ENCODE measurements around the gene CD164L2. TPM values are rescaled to one million over a fixed set of nuclear protein-coding genes. Genes with fewer than 3 reads are reported as not detected.

The CD164L2 gene
- total and polyA plus RNA-seq, 8 donors = 0.19 to 0.76 (median 0.57) TPM; not detected in 2

GRCh38 chr1:27379564-27380122 is 3.5 kb downstream of the CD164L2 start:
- DNase-seq = no peak
- no peak for FAIRE-seq
- intact Hi-C loops (cut with DNase I) = loop anchor here in 1 of 3 donors (10.0 kb wide), 1 partner anchor 45 kb away; no protein-coding TSS in a partner anchor

GRCh38 chr1:27377760-27378495 is 5.2 kb downstream of the CD164L2 start:
- no peak for FAIRE-seq
- intact Hi-C loops (cut with DNase I) = no loop called here
- Histone ChIP-seq H3K36me3 (no peaks in the 10 kb centered on the region), H3K4me3 (no peak overlapping the region), H3K4me1 (no peaks in the 10 kb centered on the region), H3K27ac (no peak overlapping the region), H3K27me3 (no peaks in the 10 kb centered on the region), H3K9me3 (no peaks in the 10 kb centered on the region)
- no peak for ATAC-seq
- 87 to 89% methylated on average over 12 of the region's 12 CpGs for WGBS, 2 donors
- DNase-seq = no peak
- no peak for TF ChIP-seq CTCF (IDR thresholded peaks at IDR 0.05)

More at GRCh38 chr1:27379564-27380122, 3.5 kb downstream of the CD164L2 start:
- no peak for ATAC-seq
- no peak for TF ChIP-seq CTCF (IDR thresholded peaks at IDR 0.05)
- H3K36me3 ChIP-seq = no peaks in the 10 kb centered on the region
- no peaks in the 10 kb centered on the region for H3K27me3 ChIP-seq
- WGBS, 2 donors = 79 to 81% methylated on average over 11 of the region's 11 CpGs
- H3K4me3 ChIP-seq = no peak overlapping the region
- no peaks in the 10 kb centered on the region for H3K4me1 ChIP-seq
- no peak overlapping the region for H3K27ac ChIP-seq
- H3K9me3 ChIP-seq = no peaks in the 10 kb centered on the region

GRCh38 chr1:27374362-27375086 is 8.6 kb downstream of the CD164L2 start, which contains the start of gene FCN3:
Gene FCN3 (minus strand): TSS chr1:27374824. CDS start chr1:27374818, 6 bp downstream.
- Histone ChIP-seq H3K4me3 (no peak within 1 kb of the TSS), H3K36me3 (no peaks in the 10 kb centered on the region), H3K27ac (no peak within 1 kb of the TSS), H3K9me3 (no peaks in the 10 kb centered on the region), H3K4me1 (no peaks in the 10 kb centered on the region), H3K27me3 (no peaks in the 10 kb centered on the region)
- ATAC-seq (no peak), DNase-seq (no peak), FAIRE-seq (no peak)
- intact Hi-C loops (cut with DNase I) = no loop called here
- no peak for TF ChIP-seq CTCF (IDR thresholded peaks at IDR 0.05)
- 64 to 71% methylated on average over 4 of the region's 4 CpGs for WGBS, 2 donors

GRCh38 chr1:27372808-27373690 is 10.1 kb downstream of the CD164L2 start:
- H3K36me3 ChIP-seq = no peaks in the 10 kb centered on the region
- 83 to 88% methylated on average over 11 of the region's 11 CpGs for WGBS, 2 donors
- ATAC-seq = no peak
- H3K4me1 ChIP-seq = no peaks in the 10 kb centered on the region
- H3K27me3 ChIP-seq = no peaks in the 10 kb centered on the region
- DNase-seq = peak in 1 of 6 donors; percentile 53
- intact Hi-C loops (cut with DNase I) = no loop called here
- no peaks in the 10 kb centered on the region for H3K9me3 ChIP-seq
- H3K4me3 ChIP-seq = no peak overlapping the region
- FAIRE-seq = no peak
- TF ChIP-seq CTCF (IDR thresholded peaks at IDR 0.05) = no peak
- H3K27ac ChIP-seq = no peak overlapping the region
